Suprapubic skin (tissue), 4 donors: Measurements from ENCODE around the gene C2orf81. TPM values are rescaled to one million over a fixed set of nuclear protein-coding genes. Genes with fewer than 3 reads are reported as not detected.
A peak's percentile ranks its signal among the peaks of the same experiment; 100 is the strongest.

Experiments
- DNase-seq, 2 donors: peaks; one replicate each; pipeline ENCODE4 v3.0.0-alpha.2; 2019; ENCODE audit warnings: low spot score in 2 of 2
- H3K27ac ChIP-seq: fragments of 200-600 bp; sonication (generic); one replicate; pipeline ENCODE4 v1.5.1; 2019
- H3K27me3 ChIP-seq: fragments of 200-600 bp; sonication (generic); one replicate; pipeline ENCODE4 v1.5.1; 2019
- H3K36me3 ChIP-seq: fragments of 200-600 bp; sonication (generic); one replicate; pipeline ENCODE4 v1.5.1; 2019
- H3K4me1 ChIP-seq: fragments of 200-600 bp; sonication (generic); one replicate; pipeline ENCODE4 v1.5.1; 2019
- H3K4me3 ChIP-seq: fragments of 200-600 bp; sonication (generic); one replicate; pipeline ENCODE4 v1.5.1; 2019; ENCODE audit warnings: mild to moderate bottlenecking
- H3K9me3 ChIP-seq: fragments of 200-600 bp; sonication (generic); one replicate; pipeline ENCODE4 v1.5.1; 2019
- CTCF ChIP-seq, 2 donors: fragments of 200-600 bp in 1 of 2; fragments of 450-650 bp in 1 of 2; sonication (generic) in 1 of 2; IDR thresholded peaks; one replicate each; pipeline ENCODE4 v1.5.1; 2016 to 2019; ENCODE audit warnings: antibody characterized with exemption in 2 of 2, mild to moderate bottlenecking in 1 of 2, moderate library complexity in 1 of 2
- EP300 ChIP-seq: sonication (generic); formaldehyde crosslinking; IDR thresholded peaks from one replicate; pipeline ENCODE4 v1.6.1; 2017; ENCODE audit warnings: antibody characterized with exemption
- POLR2A ChIP-seq, 2 donors: fragments of 450-650 bp; IDR thresholded peaks; one replicate each; pipeline ENCODE4 v1.6.1; 2017; ENCODE audit warnings: antibody characterized with exemption in 2 of 2, mild to moderate bottlenecking in 2 of 2, moderate library complexity in 2 of 2
- POLR2AphosphoS5 ChIP-seq, 3 donors: sonication (generic); formaldehyde crosslinking; IDR thresholded peaks; one replicate each; pipeline ENCODE4 v1.6.1; 2017; ENCODE audit warnings: antibody characterized with exemption in 3 of 3
- WGBS: methylation state at CpG from one replicate; pipeline ENCODE4 v1.1.5; 2018; 5-methylcytosine and 5-hydroxymethylcytosine counted together
- total RNA-seq, 4 donors: library from RNA; depleted of rRNA; stranded (reverse); fragments of >200 nt; gene quantifications; one replicate each; pipeline ENCODE4 v1.1.0, GENCODE V29; 2016

The C2orf81 gene
- total RNA-seq, 4 donors from 2014 or later, result 0.87 to 2.1 (median 1.4) TPM

- H3K27me3 ChIP-seq, result no peaks in the 10 kb centered on the region
- DNase-seq, result peak in 1 of 2 donors; percentile 59
- no peak overlapping the region for H3K27ac ChIP-seq
- peaks cover 24% of the 10 kb centered on the region for H3K4me1 ChIP-seq
- no peak overlapping the region for H3K4me3 ChIP-seq
- TF ChIP-seq CTCF (IDR thresholded peaks at IDR 0.05), result no peak
- no peak for TF ChIP-seq POLR2AphosphoS5 (IDR thresholded peaks at IDR 0.05)
- TF ChIP-seq POLR2A (IDR thresholded peaks at IDR 0.05), result no peak
- TF ChIP-seq EP300, result no peak
- peaks cover 16% of the 10 kb centered on the region for H3K36me3 ChIP-seq
- H3K9me3 ChIP-seq, result no peaks in the 10 kb centered on the region
- WGBS, result 78% methylated on average over 18 of the region's 43 CpGs
These were observed 14.8 kb upstream of the C2orf81 start for GRCh38 chr2:74436111-74436805.

- DNase-seq, result no peak
- H3K27ac ChIP-seq, result no peak overlapping the region
These were observed 9.1 kb upstream of the C2orf81 start for GRCh38 chr2:74430502-74430901.

GRCh38 chr2:74429487-74430451, 8.3 kb upstream of the C2orf81 start:
- 93% methylated on average over 11 of the region's 18 CpGs for WGBS
- Histone ChIP-seq H3K27me3 (no peaks in the 10 kb centered on the region), H3K4me3 (no peak overlapping the region), H3K27ac (no peak overlapping the region), H3K4me1 (peaks cover 3% of the 10 kb centered on the region), H3K9me3 (no peaks in the 10 kb centered on the region), H3K36me3 (peaks cover 68% of the 10 kb centered on the region)
- no peak for TF ChIP-seq POLR2A (IDR thresholded peaks at IDR 0.05)
- no peak for TF ChIP-seq POLR2AphosphoS5 (IDR thresholded peaks at IDR 0.05)
- TF ChIP-seq EP300, result no peak
- no peak for TF ChIP-seq CTCF (IDR thresholded peaks at IDR 0.05)
- no peak for DNase-seq

More at GRCh38 chr2:74430502-74430901, 9.1 kb upstream of the C2orf81 start:
- peaks cover 3% of the 10 kb centered on the region for H3K4me1 ChIP-seq
- no peak for TF ChIP-seq POLR2AphosphoS5 (IDR thresholded peaks at IDR 0.05)
- TF ChIP-seq EP300, result no peak
- TF ChIP-seq POLR2A (IDR thresholded peaks at IDR 0.05), result no peak
- no peak for TF ChIP-seq CTCF (IDR thresholded peaks at IDR 0.05)
- H3K4me3 ChIP-seq, result no peak overlapping the region
- WGBS, result 87% methylated on average over 7 of the region's 11 CpGs
- no peaks in the 10 kb centered on the region for H3K27me3 ChIP-seq
- no peaks in the 10 kb centered on the region for H3K9me3 ChIP-seq
- peaks cover 68% of the 10 kb centered on the region for H3K36me3 ChIP-seq

GRCh38 chr2:74428675-74429074, 7.3 kb upstream of the C2orf81 start:
- TF ChIP-seq CTCF (IDR thresholded peaks at IDR 0.05), result no peak
- no peak for TF ChIP-seq EP300
- no peak for TF ChIP-seq POLR2AphosphoS5 (IDR thresholded peaks at IDR 0.05)
- H3K27me3 ChIP-seq, result no peaks in the 10 kb centered on the region
- 82% methylated on average over 5 of the region's 5 CpGs for WGBS
- H3K27ac ChIP-seq, result no peak overlapping the region
- peak in 1 of 2 donors; percentile 31 for DNase-seq
- no peaks in the 10 kb centered on the region for H3K9me3 ChIP-seq
- H3K36me3 ChIP-seq, result peaks cover 68% of the 10 kb centered on the region
- H3K4me3 ChIP-seq, result no peak overlapping the region
- peaks cover 3% of the 10 kb centered on the region for H3K4me1 ChIP-seq

GRCh38 chr2:74427551-74427950, 6.1 kb upstream of the C2orf81 start:
- Histone ChIP-seq H3K4me1 (peaks cover 4% of the 10 kb centered on the region), H3K27me3 (no peaks in the 10 kb centered on the region), H3K27ac (no peak overlapping the region), H3K4me3 (no peak overlapping the region), H3K9me3 (no peaks in the 10 kb centered on the region), H3K36me3 (peaks cover 65% of the 10 kb centered on the region)
- DNase-seq, result peak in 1 of 2 donors; percentile 37
- 89% methylated on average over 3 of the region's 3 CpGs for WGBS
- TF ChIP-seq POLR2AphosphoS5 (IDR thresholded peaks at IDR 0.05) (no peak), CTCF (IDR thresholded peaks at IDR 0.05) (no peak), POLR2A (IDR thresholded peaks at IDR 0.05) (no peak), EP300 (no peak)
